ENCODE results near the gene TRAPPC2. TPM values are rescaled to one million over a fixed set of nuclear protein-coding genes. Genes with fewer than 3 reads are reported as not detected.

TRAPPC2 gene
- total RNA-seq, 1 donor from 2014 or later = 17.9 TPM

- H3K27me3 ChIP-seq (ENCODE audit: control insufficient read depth, insufficient read depth, low read length) = no peaks in the 10 kb centered on the region
- H3K4me3 ChIP-seq (ENCODE audit: low read depth, low read length) = no peak overlapping the region
- H3K36me3 ChIP-seq (ENCODE audit: control insufficient read depth, insufficient read depth, low read length) = peaks cover 4% of the 10 kb centered on the region
- no peak for TF ChIP-seq CTCF (IDR thresholded peaks at IDR 0.05; ENCODE audit: insufficient read depth, low read length, severe bottlenecking)
- DNase-seq (ENCODE audit: low read depth) (peak; percentile 46), FAIRE-seq (no peak)
Measured at GRCh38 chrX:13721819-13722519, 12.5 kb downstream of the TRAPPC2 start.

- peaks cover 4% of the 10 kb centered on the region for H3K36me3 ChIP-seq (ENCODE audit: control insufficient read depth, insufficient read depth, low read length)
- no peak for TF ChIP-seq CTCF (IDR thresholded peaks at IDR 0.05; ENCODE audit: insufficient read depth, low read length, severe bottlenecking)
- FAIRE-seq (no peak), DNase-seq (ENCODE audit: low read depth) (peak; percentile 73)
- no peaks in the 10 kb centered on the region for H3K27me3 ChIP-seq (ENCODE audit: control insufficient read depth, insufficient read depth, low read length)
- H3K4me3 ChIP-seq (ENCODE audit: low read depth, low read length) = no peak overlapping the region
Measured at GRCh38 chrX:13721371-13721770, 13.0 kb downstream of the TRAPPC2 start.

GRCh38 chrX:13719192-13719856, 15.1 kb downstream of the TRAPPC2 start:
- no peak for FAIRE-seq
- DNase-seq (ENCODE audit: low read depth) = no peak
- H3K4me3 ChIP-seq (ENCODE audit: low read depth, low read length) = no peak overlapping the region
- TF ChIP-seq CTCF (IDR thresholded peaks at IDR 0.05; ENCODE audit: insufficient read depth, low read length, severe bottlenecking) = no peak
- H3K27me3 ChIP-seq (ENCODE audit: control insufficient read depth, insufficient read depth, low read length) = no peaks in the 10 kb centered on the region
- H3K36me3 ChIP-seq (ENCODE audit: control insufficient read depth, insufficient read depth, low read length) = peaks cover 6% of the 10 kb centered on the region

DNA sequence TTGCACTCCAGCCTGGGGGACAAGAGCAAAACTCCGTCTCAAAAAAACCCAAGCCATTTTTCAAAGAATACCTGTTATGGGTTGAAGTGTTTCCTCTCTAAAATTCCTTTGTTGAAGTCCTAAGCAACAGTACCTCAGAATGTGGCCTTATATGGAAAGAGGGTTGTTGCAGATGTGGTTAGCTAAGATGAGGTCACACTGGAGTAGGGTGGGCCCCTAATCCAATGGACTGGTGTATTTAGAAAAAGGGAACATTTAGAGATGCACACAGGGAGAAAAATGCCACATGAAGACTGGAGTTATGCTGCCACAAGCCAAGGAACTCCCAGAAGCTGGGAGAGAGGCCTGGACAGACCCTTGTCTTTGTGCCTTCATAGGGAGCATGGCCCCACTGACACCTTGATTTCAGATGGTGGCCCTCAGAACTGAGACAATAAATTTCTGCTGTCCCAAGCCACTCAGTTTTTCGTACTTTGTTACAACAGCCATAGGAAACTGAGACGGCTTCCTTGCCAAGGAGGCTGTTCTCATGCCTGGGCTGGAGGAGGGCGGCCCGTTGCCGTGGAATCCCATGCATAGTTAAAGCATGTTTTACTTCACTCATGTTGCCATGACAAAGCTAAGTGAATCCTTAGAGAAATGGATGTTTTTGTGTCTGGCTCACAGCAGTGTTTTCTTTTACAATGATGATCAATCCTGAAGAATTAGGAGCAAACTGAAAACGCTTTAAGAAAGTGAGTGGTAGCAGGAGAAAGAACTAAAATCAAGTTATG, 16.5 kb downstream of the TRAPPC2 start:
- FAIRE-seq (no peak), DNase-seq (ENCODE audit: low read depth) (no peak)
- TF ChIP-seq CTCF (IDR thresholded peaks at IDR 0.05; ENCODE audit: insufficient read depth, low read length, severe bottlenecking) = no peak
- no peak overlapping the region for H3K4me3 ChIP-seq (ENCODE audit: low read depth, low read length)
- H3K27me3 ChIP-seq (ENCODE audit: control insufficient read depth, insufficient read depth, low read length) = no peaks in the 10 kb centered on the region
- H3K36me3 ChIP-seq (ENCODE audit: control insufficient read depth, insufficient read depth, low read length) = peaks cover 6% of the 10 kb centered on the region

DNA sequence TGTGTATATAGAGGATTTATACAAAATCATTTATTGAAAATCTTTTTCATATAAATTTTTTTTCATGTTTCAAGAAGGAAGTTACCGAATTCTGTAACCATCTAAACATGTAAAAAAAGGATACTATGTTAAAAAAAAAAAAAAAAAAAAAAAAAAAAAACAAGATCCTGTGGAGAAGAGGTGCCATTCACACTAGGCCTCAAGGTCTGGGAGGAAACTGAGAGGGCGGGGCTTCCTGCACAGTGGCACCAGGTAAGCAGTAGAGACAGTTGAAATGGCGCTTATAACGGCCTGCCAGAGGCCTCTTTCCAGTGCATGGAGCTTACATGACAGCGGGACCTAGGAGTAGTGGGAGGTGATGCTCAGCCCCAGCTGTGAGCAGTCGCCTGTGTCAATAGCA, 17.5 kb downstream of the TRAPPC2 start:
- DNase-seq (ENCODE audit: low read depth) (no peak), FAIRE-seq (no peak)
- H3K27me3 ChIP-seq (ENCODE audit: control insufficient read depth, insufficient read depth, low read length) = no peaks in the 10 kb centered on the region
- no peak for TF ChIP-seq CTCF (IDR thresholded peaks at IDR 0.05; ENCODE audit: insufficient read depth, low read length, severe bottlenecking)
- H3K4me3 ChIP-seq (ENCODE audit: low read depth, low read length) = no peak overlapping the region
- H3K36me3 ChIP-seq (ENCODE audit: control insufficient read depth, insufficient read depth, low read length) = peaks cover 6% of the 10 kb centered on the region

All from bronchial epithelial cell (primary cell).